ENCODE data around the gene NCAM2. TPM values are rescaled to one million over a fixed set of nuclear protein-coding genes. Genes with fewer than 3 reads are reported as not detected.

The NCAM2 gene
- total and polyA plus RNA-seq, 2 of the 8 experiments (the other 6 are each of a cell fraction or from before 2014, with no cell fraction given) = 0.14 to 1.1 TPM

DNA sequence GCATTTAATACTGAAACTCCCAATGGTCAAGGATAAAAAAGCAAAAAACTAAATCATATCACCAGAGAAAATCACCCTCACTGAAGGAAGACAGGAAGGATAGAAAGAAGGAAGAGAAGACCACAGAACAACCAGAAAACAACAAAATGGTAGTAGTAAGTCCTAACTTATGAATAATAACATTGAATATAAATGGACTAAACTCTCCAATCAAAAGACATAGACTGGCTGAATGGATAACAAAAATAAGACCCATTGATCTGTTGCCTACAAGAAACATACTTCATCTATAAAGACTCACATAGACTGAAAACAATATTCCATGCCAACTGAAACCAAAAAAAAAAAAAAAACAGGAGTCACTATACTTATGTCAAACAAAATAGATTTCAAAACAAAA, 347.7 kb downstream of the NCAM2 start (continued):
- TF ChIP-seq, protein P1, sequence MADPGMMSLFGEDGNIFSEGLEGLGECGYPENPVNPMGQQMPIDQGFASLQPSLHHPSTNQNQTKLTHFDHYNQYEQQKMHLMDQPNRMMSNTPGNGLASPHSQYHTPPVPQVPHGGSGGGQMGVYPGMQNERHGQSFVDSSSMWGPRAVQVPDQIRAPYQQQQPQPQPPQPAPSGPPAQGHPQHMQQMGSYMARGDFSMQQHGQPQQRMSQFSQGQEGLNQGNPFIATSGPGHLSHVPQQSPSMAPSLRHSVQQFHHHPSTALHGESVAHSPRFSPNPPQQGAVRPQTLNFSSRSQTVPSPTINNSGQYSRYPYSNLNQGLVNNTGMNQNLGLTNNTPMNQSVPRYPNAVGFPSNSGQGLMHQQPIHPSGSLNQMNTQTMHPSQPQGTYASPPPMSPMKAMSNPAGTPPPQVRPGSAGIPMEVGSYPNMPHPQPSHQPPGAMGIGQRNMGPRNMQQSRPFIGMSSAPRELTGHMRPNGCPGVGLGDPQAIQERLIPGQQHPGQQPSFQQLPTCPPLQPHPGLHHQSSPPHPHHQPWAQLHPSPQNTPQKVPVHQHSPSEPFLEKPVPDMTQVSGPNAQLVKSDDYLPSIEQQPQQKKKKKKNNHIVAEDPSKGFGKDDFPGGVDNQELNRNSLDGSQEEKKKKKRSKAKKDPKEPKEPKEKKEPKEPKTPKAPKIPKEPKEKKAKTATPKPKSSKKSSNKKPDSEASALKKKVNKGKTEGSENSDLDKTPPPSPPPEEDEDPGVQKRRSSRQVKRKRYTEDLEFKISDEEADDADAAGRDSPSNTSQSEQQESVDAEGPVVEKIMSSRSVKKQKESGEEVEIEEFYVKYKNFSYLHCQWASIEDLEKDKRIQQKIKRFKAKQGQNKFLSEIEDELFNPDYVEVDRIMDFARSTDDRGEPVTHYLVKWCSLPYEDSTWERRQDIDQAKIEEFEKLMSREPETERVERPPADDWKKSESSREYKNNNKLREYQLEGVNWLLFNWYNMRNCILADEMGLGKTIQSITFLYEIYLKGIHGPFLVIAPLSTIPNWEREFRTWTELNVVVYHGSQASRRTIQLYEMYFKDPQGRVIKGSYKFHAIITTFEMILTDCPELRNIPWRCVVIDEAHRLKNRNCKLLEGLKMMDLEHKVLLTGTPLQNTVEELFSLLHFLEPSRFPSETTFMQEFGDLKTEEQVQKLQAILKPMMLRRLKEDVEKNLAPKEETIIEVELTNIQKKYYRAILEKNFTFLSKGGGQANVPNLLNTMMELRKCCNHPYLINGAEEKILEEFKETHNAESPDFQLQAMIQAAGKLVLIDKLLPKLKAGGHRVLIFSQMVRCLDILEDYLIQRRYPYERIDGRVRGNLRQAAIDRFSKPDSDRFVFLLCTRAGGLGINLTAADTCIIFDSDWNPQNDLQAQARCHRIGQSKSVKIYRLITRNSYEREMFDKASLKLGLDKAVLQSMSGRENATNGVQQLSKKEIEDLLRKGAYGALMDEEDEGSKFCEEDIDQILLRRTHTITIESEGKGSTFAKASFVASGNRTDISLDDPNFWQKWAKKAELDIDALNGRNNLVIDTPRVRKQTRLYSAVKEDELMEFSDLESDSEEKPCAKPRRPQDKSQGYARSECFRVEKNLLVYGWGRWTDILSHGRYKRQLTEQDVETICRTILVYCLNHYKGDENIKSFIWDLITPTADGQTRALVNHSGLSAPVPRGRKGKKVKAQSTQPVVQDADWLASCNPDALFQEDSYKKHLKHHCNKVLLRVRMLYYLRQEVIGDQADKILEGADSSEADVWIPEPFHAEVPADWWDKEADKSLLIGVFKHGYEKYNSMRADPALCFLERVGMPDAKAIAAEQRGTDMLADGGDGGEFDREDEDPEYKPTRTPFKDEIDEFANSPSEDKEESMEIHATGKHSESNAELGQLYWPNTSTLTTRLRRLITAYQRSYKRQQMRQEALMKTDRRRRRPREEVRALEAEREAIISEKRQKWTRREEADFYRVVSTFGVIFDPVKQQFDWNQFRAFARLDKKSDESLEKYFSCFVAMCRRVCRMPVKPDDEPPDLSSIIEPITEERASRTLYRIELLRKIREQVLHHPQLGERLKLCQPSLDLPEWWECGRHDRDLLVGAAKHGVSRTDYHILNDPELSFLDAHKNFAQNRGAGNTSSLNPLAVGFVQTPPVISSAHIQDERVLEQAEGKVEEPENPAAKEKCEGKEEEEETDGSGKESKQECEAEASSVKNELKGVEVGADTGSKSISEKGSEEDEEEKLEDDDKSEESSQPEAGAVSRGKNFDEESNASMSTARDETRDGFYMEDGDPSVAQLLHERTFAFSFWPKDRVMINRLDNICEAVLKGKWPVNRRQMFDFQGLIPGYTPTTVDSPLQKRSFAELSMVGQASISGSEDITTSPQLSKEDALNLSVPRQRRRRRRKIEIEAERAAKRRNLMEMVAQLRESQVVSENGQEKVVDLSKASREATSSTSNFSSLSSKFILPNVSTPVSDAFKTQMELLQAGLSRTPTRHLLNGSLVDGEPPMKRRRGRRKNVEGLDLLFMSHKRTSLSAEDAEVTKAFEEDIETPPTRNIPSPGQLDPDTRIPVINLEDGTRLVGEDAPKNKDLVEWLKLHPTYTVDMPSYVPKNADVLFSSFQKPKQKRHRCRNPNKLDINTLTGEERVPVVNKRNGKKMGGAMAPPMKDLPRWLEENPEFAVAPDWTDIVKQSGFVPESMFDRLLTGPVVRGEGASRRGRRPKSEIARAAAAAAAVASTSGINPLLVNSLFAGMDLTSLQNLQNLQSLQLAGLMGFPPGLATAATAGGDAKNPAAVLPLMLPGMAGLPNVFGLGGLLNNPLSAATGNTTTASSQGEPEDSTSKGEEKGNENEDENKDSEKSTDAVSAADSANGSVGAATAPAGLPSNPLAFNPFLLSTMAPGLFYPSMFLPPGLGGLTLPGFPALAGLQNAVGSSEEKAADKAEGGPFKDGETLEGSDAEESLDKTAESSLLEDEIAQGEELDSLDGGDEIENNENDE (IDR thresholded peaks at IDR 0.05; ENCODE audit: insufficient replicate concordance, low read length) = no peak
- TF ChIP-seq RNF2 (IDR thresholded peaks at IDR 0.05; ENCODE audit: borderline replicate concordance, low read depth, low read length, missing control alignments, poor library complexity, severe bottlenecking) = no peak
- TF ChIP-seq BCL11A (IDR thresholded peaks at IDR 0.05; ENCODE audit: low read depth in 2 of 2, low read length in 2 of 2) = no peak
- TF ChIP-seq ASH2L (IDR thresholded peaks at IDR 0.05; ENCODE audit: low read length) = no peak
- no peak for TF ChIP-seq JUN (IDR thresholded peaks at IDR 0.05; ENCODE audit: low read depth, low read length)
- TF ChIP-seq SAP30 (IDR thresholded peaks at IDR 0.05; ENCODE audit: insufficient read depth, insufficient replicate concordance, low read length) = no peak
- no peak for TF ChIP-seq CHD1 (IDR thresholded peaks at IDR 0.05; ENCODE audit: low read depth, low read length)
- no peak for TF ChIP-seq TAF1 (IDR thresholded peaks at IDR 0.05; ENCODE audit: low read depth, low read length)
- TF ChIP-seq RXRA (IDR thresholded peaks at IDR 0.05; ENCODE audit: insufficient read depth, low read depth, low read length) = no peak
- TF ChIP-seq NANOG (IDR thresholded peaks at IDR 0.05; ENCODE audit: insufficient read depth, low read depth, low read length, poor library complexity, severe bottlenecking) = no peak
- no peak for TF ChIP-seq MAFK (IDR thresholded peaks at IDR 0.05; ENCODE audit: low read depth, low read length)
